ENCODE measurements around the gene LRRN4. TPM values are rescaled to one million over a fixed set of nuclear protein-coding genes. Genes with fewer than 3 reads are reported as not detected.

The LRRN4 gene
- total RNA-seq, 1 experiment from 2014 or later, result 0.10 TPM

DNA sequence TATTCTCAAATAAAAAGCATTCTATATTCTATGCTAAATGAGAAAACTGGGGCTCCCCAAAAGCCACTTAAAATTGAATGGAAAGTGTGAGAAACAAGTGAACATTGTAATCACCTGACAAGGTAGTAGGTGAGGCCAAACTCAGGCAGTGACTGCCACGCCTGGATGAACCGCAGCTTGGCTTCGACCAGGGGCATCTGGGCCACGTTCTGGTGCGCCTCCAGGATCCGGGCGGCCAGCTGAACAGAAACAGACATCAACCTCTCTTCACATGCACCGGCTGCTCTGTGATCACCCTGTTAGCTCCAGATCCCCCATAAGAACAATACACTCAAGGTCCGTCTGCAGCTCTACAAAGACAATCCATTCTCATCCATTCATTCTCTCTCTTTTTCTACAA is 30.1 kb upstream of the LRRN4 start:
- Histone ChIP-seq H3K4me1 (ENCODE audit: control insufficient read depth in 1 of 2, insufficient read depth in 2 of 2, low read length in 2 of 2) (no peaks in the 10 kb centered on the region), H3K27me3 (ENCODE audit: insufficient read depth, low read length) (no peaks in the 10 kb centered on the region), H3K9me3 (ENCODE audit: control insufficient read depth in 1 of 2, insufficient read depth in 1 of 2, low read depth in 1 of 2, low read length in 2 of 2) (no peaks in the 10 kb centered on the region), H3K79me2 (ENCODE audit: insufficient read depth, low read length) (no peaks in the 10 kb centered on the region), H3K36me3 (ENCODE audit: control insufficient read depth in 1 of 2, insufficient read depth in 2 of 2, low read length in 2 of 2) (peaks cover 28 to 31% of the 10 kb centered on the region in 2 experiments; a peak in 3 of 4 replicates), H2AFZ (ENCODE audit: low read depth, low read length, poor library complexity, severe bottlenecking) (no peak overlapping the region), H4K20me1 (ENCODE audit: insufficient read depth) (no peaks in the 10 kb centered on the region), H3K9me2 (ENCODE audit: insufficient read depth) (no peaks in the 10 kb centered on the region), H3K27ac (ENCODE audit: low read depth, low read length) (no peak overlapping the region), H3K4me2 (ENCODE audit: low read length) (no peak overlapping the region), H3K4me3 (replicated peaks in 1 of 2; ENCODE audit: low read depth in 1 of 2, low read length in 2 of 2) (no peak overlapping the region), H3K9ac (ENCODE audit: low read length) (no peak overlapping the region)
- TF ChIP-seq TCF7L2 (IDR thresholded peaks at IDR 0.05; ENCODE audit: borderline replicate concordance, extremely low read depth, insufficient read depth, insufficient read length), result no peak
- TF ChIP-seq, protein P1, sequence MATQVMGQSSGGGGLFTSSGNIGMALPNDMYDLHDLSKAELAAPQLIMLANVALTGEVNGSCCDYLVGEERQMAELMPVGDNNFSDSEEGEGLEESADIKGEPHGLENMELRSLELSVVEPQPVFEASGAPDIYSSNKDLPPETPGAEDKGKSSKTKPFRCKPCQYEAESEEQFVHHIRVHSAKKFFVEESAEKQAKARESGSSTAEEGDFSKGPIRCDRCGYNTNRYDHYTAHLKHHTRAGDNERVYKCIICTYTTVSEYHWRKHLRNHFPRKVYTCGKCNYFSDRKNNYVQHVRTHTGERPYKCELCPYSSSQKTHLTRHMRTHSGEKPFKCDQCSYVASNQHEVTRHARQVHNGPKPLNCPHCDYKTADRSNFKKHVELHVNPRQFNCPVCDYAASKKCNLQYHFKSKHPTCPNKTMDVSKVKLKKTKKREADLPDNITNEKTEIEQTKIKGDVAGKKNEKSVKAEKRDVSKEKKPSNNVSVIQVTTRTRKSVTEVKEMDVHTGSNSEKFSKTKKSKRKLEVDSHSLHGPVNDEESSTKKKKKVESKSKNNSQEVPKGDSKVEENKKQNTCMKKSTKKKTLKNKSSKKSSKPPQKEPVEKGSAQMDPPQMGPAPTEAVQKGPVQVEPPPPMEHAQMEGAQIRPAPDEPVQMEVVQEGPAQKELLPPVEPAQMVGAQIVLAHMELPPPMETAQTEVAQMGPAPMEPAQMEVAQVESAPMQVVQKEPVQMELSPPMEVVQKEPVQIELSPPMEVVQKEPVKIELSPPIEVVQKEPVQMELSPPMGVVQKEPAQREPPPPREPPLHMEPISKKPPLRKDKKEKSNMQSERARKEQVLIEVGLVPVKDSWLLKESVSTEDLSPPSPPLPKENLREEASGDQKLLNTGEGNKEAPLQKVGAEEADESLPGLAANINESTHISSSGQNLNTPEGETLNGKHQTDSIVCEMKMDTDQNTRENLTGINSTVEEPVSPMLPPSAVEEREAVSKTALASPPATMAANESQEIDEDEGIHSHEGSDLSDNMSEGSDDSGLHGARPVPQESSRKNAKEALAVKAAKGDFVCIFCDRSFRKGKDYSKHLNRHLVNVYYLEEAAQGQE (IDR thresholded peaks at IDR 0.05; ENCODE audit: low read depth), result no peak
- TF ChIP-seq, protein P2, sequence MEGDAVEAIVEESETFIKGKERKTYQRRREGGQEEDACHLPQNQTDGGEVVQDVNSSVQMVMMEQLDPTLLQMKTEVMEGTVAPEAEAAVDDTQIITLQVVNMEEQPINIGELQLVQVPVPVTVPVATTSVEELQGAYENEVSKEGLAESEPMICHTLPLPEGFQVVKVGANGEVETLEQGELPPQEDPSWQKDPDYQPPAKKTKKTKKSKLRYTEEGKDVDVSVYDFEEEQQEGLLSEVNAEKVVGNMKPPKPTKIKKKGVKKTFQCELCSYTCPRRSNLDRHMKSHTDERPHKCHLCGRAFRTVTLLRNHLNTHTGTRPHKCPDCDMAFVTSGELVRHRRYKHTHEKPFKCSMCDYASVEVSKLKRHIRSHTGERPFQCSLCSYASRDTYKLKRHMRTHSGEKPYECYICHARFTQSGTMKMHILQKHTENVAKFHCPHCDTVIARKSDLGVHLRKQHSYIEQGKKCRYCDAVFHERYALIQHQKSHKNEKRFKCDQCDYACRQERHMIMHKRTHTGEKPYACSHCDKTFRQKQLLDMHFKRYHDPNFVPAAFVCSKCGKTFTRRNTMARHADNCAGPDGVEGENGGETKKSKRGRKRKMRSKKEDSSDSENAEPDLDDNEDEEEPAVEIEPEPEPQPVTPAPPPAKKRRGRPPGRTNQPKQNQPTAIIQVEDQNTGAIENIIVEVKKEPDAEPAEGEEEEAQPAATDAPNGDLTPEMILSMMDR (IDR thresholded peaks at IDR 0.05 in 2 of 3, conservative IDR thresholded peaks at IDR 0.05 in 1 of 3; ENCODE audit: borderline replicate concordance in 1 of 3, insufficient read depth in 1 of 3, low read depth in 2 of 3, low read length in 2 of 3), result no peak
- TF ChIP-seq CEBPB (IDR thresholded peaks at IDR 0.05; ENCODE audit: low read depth), result no peak
- no peak for TF ChIP-seq EZH2phosphoT487 (IDR thresholded peaks at IDR 0.05; ENCODE audit: borderline replicate concordance)
- TF ChIP-seq SRF (IDR thresholded peaks at IDR 0.05; ENCODE audit: low read depth), result no peak
- TF ChIP-seq RAD21 (IDR thresholded peaks at IDR 0.05; ENCODE audit: low read depth), result no peak
- no peak for TF ChIP-seq SP1 (IDR thresholded peaks at IDR 0.05; ENCODE audit: low read depth)
- TF ChIP-seq ELF1 (IDR thresholded peaks at IDR 0.05; ENCODE audit: borderline replicate concordance, low read depth), result no peak
- TF ChIP-seq ZNF274 (IDR thresholded peaks at IDR 0.05; ENCODE audit: low read depth, low read length), result no peak
- TF ChIP-seq, protein P3, sequence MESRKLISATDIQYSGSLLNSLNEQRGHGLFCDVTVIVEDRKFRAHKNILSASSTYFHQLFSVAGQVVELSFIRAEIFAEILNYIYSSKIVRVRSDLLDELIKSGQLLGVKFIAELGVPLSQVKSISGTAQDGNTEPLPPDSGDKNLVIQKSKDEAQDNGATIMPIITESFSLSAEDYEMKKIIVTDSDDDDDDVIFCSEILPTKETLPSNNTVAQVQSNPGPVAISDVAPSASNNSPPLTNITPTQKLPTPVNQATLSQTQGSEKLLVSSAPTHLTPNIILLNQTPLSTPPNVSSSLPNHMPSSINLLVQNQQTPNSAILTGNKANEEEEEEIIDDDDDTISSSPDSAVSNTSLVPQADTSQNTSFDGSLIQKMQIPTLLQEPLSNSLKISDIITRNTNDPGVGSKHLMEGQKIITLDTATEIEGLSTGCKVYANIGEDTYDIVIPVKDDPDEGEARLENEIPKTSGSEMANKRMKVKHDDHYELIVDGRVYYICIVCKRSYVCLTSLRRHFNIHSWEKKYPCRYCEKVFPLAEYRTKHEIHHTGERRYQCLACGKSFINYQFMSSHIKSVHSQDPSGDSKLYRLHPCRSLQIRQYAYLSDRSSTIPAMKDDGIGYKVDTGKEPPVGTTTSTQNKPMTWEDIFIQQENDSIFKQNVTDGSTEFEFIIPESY (IDR thresholded peaks at IDR 0.05; ENCODE audit: extremely low read depth, insufficient replicate concordance, low read length), result no peak
- no peak for TF ChIP-seq POLR2AphosphoS5 (IDR thresholded peaks at IDR 0.05; ENCODE audit: low read depth, low read length)
- TF ChIP-seq SIN3A (IDR thresholded peaks at IDR 0.05; ENCODE audit: low read depth), result no peak
- TF ChIP-seq POLR2A (IDR thresholded peaks at IDR 0.05; ENCODE audit: borderline replicate concordance, extremely low read depth, insufficient read depth, insufficient read length), result no peak
- TF ChIP-seq, protein P4, sequence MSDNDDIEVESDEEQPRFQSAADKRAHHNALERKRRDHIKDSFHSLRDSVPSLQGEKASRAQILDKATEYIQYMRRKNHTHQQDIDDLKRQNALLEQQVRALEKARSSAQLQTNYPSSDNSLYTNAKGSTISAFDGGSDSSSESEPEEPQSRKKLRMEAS (IDR thresholded peaks at IDR 0.05), result no peak
- TF ChIP-seq FOSL1 (IDR thresholded peaks at IDR 0.05; ENCODE audit: low read depth), result no peak
- TF ChIP-seq EZH2 (IDR thresholded peaks at IDR 0.05), result no peak
- no peak for TF ChIP-seq YY1 (IDR thresholded peaks at IDR 0.05; ENCODE audit: extremely low read depth, insufficient replicate concordance, low read depth, low read length)
- no peak for TF ChIP-seq JUND (IDR thresholded peaks at IDR 0.05)
- ChIA-PET CTCF (no interaction called here), RAD21 (ENCODE audit: low non-redundant PET in 1 of 2, low total read pairs in 2 of 2, uncharacterized antibody in 2 of 2, unreplicated experiment in 2 of 2) (no interaction called here), POLR2A (interaction anchor here (0.7 kb wide), 1 partner anchor 970 kb away, joined by 4 read pairs; no protein-coding TSS in a partner anchor)
- intact Hi-C loops (cut with micrococcal nuclease), result no loop called here
- ATAC-seq (no peak), DNase-seq (ENCODE audit: low read depth, low spot score) (no peak)
- no TSS peak for BruUV-seq (replicated peaks)

Data from HCT116 (cell line).